COLO668 (cell line): ENCODE results near the gene IMPDH2.

ENCODE experiments used
- DNase-seq: peaks from one replicate; lab custom pipeline; 2025; ENCODE audit not compliant: unreplicated experiment; lab: John Stamatoyannopoulos, UW

The IMPDH2 gene

DNA sequence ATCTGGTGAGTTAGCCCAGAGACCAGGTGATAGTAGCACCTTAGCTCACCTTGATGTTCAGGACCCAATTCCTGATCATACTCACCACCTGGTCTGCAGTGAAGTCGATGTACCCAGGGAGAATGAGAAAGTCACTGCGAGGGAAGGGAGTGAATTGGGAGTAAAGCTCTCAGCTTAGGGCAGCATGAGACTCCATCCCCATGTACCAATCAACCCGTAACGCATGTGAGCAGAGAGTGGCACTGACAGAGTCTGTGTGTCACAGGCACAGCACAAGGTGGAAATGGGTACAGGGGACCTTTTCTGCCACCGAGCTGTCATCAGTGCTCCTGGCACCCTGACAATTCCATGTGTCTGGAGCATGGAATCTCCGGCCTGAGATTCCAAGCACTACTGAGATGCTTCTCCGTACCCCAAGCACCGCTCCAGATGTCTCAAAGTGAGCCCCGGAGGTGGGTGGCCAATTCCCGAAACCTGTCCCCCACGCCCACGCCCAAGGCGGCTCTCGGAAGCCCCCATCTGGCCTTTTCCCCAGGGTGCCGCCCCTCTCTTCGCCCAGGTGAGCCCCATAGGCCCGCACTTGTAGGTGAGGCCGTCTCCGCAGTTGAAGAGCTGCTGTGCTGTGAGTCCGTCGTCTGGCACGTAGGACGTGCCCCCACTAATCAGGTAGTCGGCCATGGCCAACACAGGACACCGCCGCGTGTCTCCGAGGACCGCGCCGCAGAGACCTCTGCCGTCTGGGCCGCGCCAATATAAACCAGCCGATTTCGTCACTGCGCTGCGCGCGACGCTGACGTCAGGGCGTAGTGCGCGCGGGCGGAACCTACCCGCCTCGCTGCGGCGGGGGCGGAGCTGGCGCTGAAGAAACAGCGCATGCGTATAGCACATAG is at the start of gene IMPDH2:
Gene IMPDH2, minus strand, starts transcription at position 726 of the 890 bp plus-strand sequence. Its CDS starts 48 bp downstream, at position 678.
- peak; percentile 91 for DNase-seq

DNA sequence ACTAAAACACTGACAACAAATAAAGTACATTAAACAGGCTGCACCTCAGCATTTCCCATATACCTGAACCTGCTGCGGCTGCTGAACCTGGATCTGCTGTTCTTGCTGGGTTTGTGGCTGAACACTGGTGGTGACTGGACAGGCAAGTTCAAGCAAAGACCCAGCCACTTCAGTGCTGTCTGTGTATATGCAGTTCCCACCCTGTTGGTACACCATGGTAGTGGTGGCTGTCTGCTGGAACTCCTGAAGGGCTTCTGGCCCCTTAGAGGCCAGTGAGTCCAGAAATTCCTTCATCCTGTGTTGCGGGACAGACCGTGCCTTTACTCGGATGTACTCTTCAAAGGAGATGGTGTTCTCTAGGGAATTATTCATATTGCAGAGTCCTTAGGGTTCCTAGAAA is 47.4 kb upstream of the IMPDH2 start:
- DNase-seq: no peak

DNA sequence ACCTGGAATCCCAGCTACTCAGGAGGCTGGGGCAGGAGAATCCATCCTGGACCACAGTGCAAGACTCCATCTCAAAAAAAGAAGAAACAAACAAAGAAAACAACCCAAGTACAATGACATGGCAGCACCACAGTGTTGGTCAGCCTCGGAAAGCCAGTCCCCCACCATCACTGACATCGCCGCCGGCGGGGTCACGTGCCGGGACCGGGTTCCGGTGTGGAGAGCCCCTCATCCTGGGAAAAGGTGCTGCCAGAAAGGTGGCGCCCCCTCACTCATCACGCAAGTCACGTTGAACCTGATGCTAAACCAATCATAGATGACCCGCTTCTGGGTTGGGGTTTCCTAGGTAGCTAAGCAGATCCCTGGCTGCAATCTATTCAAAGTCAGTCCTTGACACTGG is 46.9 kb upstream of the IMPDH2 start:
- DNase-seq: no peak

DNA sequence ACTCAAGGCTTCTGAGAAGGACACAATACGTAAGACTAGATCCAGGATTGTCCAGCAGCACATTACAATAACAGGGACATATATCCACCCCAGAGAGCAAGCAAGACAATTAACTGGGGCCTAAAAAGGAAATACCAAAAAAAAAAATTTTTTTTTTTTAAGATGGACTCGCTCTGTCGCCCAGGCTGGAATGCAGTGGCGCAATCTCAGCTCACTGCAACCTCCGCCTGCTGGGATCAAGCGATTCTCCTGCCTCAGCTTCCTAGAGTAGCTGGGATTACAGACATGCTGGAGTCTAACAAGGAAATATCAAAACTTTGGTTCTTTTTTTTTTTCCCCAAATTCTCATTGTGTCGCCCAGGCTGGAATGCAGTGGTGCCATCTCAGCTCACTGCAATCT is 28.8 kb upstream of the IMPDH2 start:
- DNase-seq: no peak

DNA sequence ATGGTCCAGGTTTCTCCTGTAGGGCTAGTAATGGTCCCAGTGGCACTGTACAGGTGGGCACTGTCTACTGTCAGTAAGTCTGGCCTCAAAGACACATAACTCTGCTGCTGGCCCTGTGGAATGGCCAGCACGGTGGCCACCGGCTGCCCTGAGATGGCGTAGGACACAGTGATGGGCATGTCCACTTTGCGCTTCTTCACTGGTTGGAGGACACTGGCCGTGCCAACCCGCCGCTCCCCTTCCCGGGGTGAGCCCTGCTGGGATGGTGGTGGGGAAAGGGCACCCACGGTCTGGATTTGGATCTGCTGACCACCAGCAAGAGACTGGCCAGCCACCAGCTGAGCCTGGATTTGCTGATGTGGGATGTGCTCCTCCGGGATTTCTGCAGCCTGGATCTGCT is 28.1 kb upstream of the IMPDH2 start:
- no peak for DNase-seq

DNA sequence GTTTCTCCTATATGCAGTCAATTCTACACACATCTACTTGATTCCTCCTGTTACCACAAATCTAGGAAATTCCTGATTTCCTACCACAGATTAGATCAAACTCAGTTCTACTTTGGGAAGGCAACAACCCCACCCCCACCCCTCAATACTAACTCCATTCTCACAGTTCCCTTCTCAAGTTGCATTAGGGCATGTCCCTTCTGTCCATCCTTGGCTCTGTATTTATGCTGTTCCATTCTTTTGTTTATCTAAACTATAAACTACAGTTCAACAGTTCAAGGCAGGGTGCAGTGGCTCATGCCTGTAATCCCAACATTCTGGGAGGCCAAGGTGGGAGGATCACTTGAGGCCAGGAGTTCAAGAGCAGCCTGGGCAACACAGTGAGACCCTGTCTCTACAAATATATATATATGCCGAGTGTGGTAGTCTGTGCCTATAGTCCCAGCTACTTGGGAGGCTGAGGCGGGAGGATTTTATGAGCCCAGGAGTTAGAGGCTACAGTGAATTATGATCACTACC is 25.2 kb upstream of the IMPDH2 start:
- no peak for DNase-seq

DNA sequence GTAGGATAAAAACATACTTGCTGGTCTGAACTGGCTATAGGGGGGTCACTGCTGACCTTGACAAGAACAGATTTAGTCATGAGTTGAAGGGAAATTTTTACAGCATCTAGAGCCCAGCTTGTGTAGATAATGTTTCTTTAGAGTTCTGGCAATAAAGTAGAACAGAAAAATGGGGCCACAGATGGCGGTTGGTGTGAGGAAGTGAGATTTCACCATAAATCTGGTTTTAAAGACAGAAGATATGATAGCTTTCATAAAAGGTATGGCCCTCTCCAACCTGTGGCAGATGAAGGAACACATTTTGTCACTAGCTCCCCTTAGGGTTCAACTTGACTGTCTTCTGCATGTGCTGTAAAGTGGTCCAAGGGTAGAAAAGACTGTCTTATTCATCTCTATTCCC is 24.3 kb upstream of the IMPDH2 start:
- no peak for DNase-seq

DNA sequence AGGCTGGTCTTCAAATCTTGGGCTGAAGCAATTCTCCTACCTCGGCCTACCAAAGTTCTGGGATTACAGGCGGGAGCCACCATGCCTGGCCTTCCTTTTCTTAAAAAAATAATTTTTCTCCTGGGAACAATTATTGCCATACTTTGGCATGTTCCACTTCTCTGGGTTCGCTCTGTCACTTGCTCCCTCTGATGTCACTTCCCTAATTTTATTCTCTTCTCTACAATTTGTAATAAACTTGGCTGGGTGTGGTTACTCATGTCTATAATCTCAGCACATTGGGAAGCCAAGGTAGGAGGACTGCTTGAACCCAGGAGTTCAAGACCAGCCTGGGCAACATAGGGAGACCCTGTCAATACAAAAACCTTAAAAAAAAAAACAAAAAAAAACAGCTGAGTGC is 6.1 kb upstream of the IMPDH2 start:
- no peak for DNase-seq

DNA sequence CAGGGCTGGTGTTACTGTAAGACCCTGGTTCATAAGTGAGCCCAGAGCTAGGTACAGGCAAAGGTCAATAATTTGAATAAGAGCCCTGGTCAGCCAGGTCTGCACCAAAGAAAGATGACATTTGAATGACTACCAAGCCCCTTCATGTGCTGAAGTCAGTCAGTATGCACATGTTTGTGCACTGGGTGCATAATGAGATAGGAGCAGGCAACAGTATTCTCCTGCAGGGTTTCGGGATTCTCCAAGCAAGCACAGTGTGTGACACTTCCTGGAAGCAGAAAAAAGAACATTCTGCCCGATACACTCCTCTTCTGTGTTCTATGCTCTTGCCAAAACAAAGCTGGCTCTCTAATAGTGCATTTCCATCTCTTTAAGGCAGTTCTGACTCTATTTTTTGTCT is 5.5 kb upstream of the IMPDH2 start:
- no peak for DNase-seq

DNA sequence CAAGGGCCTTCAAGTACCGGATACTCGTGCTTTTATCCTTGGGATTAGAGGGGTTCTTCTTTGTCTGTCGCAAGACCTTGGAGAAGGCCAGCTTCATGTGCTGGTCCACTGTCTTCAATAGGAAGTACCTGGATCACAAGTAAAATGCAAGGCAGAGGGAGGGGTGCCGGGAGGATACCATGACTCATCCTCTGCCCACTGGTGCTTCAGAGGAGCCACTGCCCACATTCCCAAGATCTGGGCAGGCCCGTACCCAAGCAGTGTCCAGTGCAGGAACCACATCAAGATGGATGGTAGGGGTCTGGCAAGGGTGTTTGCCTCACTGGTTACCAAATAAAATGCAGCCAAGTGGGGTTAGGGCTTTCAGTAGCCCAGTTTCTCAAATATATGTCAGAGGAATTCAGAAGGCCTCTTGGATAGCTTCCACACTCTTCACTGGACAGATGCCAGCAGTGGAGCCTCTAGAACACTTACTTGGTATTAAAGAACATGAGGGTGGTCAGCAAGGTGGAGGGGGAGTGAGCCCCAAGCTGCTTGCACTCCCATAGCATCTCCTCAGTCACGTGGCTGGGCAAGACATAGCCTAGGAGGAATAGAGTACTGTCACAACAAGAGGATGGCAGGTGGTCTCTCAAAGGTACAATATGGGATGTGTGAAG is 3.6 kb upstream of the IMPDH2 start:
- no peak for DNase-seq

DNA sequence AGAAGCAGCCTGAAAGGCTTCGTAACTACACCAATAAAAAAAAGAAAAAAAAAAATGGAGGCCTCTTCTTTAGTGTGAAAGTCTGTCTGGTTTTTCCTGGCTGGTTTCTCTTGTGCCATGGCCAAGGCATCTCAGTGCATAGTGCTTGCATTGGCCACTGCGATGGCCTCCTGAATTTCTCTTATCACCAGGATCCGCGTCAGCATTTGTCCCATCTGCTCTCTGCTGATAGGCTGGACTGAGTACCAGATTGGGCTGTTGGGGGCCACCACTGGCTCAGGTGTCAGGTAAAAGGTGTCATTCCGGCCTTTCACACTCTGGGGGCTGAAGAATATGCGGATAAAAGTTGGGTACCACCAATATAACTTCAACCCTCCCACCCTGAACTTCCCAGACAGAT is 1.1 kb upstream of the IMPDH2 start:
- no peak for DNase-seq

DNA sequence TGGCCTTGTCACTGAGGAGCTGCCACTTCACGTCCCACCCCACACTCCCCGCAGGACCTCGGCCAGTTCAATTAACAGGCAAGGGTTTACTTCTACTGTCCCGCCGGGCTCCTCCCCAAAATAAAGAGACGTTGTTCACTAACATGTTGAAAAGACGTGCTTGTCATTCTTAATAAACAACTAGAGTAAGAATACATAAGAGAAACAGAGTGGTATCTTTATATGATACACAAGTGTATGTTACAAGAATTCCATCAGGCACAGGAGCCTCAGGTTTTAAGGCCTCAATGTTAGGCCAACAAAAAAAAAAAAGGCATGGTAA is 326 bp upstream of the IMPDH2 start:
- no peak for DNase-seq

DNA sequence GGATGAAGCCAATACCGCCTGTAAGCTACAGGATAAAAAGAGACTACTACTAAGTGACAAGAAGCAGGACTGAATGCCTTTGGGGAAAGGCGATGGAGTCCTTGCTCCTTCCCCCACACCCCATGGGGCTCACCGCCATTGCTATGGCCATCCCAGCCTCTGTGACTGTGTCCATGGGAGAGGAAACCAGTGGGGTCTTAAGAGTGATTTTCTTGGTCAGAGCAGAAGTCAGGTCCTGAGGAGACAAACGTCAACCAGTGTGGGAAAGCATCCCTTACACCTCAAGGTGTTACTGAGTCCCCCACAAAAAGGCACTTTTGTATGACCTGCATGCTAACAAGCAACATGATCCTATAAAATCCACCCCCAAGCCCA is 913 bp downstream of the IMPDH2 start:
- DNase-seq: no peak

DNA sequence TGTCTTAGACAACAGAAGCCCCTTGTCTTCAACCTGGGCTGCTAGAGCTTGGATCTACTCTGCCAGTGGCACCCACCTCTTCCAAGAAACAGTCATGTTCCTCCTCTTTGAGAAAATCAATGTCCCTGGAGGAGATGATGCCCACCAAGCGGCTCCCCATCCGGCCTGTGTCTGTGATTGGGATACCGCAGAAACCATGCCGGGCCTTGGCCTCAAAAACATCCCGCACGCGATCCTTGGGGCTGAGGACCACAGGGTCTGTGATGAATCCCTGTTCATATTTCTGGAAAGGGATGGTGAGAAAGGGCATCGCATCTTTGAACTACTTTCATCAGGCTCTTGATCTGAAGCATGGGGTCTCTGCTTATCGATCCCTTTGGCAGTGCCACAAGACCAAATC is 1.6 kb downstream of the IMPDH2 start:
- DNase-seq: no peak

DNA sequence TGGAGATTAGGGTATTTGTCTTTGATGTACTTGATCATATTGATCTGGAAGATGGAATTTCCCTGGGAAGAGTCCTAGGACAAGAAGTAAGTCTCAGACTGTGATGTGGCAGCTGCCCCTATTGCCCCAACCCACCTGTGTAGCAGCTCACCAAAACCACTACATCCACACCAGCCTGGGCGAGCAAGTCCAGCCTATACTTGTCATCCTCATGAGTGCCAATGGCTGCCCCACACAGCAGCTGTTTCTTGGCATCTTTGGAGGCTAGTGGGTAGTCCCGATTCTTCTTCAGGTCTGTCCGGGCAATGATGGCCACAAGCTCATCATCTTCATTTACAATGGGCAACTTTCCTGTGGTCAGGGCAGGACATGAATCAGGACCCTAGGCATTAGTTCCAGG is 2.7 kb downstream of the IMPDH2 start:
- no peak for DNase-seq

DNA sequence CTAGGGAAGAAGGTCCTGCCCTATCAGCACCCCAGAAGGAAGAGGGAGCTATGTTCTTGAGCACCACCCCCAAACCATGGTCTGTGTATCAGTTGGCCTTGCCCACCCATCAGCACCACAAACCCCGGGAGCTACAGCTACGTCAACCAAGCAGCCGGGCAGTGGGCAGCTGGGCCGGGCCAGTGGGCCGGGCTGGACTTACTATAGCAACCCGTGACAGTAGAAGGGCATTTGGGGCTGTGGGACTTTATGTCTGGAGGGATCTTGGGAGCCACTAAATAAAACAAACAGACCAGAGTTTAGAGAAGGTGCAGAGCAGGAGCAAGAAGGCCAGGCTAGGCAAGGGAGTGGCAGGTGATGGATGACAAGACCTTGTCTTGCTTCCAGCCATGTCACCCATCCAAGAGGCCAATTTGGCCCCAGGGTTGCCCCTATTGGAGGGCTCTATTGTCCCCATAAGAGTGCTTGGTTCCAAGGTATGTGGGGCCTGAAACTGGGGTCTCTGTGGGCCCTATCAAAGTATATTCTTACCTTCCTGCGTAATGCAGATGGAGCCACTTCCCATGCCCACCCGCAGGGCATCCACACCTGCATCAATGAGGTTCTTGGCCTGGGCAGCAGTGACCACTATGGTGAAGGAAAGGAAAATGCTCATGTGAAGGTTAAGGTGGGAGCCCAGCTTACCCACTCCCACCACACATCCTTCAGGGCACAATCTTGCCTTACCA is 3.2 kb downstream of the IMPDH2 start:
- DNase-seq: no peak

DNA sequence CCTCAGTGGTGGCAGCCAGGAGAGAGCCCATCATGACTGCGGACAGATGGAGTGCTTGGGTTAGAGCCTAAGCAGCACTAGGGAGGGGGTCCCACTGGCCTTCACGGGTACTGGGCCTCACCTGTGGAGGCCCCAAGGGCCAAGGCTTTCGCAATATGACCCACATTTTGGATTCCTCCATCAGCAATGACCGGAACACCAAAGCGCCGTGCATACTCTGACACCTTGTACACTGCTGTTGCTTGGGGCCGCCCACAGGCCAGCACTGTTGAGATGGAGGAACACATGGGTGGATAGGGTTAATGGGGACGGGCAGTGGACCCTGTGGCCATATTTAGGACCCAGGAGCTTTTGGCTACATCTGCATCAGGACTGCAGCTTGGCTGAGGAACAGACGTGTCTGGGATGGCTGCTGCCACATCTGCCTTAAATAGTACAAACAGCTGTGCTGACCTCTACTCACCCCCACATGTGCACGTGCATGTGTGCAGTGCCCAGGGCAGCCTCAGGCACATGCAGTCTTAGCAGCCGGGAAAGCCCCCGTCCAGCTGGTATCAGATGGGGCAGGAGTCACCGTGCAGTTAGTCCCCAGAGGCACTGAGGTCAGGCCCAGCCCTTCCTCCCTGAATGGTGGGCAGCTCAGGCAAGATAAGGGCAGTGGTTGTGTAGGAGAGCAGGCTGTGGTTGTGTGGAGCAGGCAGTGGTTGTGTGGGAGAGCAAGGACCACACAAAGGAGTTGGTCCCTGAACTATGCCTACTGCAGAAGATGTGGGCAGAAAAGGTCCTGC is 4.0 kb downstream of the IMPDH2 start:
- no peak for DNase-seq

DNA sequence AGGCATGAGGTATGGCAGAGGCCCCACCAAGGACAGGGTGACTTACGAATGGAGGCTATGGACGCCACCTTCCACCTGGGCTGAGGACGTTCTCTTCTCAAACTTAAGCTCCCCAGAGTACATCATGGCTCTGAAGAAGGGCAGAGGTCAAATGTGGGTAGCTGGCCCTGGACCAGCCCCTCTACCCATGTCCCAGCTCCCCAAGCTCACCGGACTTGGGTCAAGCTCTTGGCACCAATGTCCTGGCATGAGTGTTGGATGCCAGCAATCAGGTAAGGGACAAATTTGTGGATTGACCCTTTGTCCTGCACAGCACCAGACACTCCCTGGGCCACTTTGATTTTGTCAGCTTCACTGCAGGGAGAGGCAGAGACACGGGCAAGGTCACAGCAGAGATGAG is 4.7 kb downstream of the IMPDH2 start:
- no peak for DNase-seq

DNA sequence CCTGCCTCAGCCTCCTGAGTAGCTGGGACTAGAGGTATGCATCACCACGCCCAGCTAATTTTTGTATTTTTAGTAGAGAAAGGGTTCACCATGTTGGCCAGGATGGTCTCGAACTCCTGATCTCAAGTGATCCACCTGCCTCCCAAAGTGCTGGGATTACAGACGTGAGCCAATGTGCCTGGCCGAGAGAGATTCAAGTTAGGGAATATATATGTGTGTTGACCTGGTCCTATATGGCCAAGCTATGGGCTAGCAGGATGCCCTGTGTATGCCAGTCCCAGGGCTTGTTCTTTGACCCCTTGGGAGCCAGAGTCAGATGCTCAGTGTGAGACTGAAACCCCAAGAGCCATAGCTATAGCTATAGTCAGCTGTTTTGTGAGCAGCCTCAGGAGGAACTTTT is 5.4 kb downstream of the IMPDH2 start:
- DNase-seq: no peak

DNA sequence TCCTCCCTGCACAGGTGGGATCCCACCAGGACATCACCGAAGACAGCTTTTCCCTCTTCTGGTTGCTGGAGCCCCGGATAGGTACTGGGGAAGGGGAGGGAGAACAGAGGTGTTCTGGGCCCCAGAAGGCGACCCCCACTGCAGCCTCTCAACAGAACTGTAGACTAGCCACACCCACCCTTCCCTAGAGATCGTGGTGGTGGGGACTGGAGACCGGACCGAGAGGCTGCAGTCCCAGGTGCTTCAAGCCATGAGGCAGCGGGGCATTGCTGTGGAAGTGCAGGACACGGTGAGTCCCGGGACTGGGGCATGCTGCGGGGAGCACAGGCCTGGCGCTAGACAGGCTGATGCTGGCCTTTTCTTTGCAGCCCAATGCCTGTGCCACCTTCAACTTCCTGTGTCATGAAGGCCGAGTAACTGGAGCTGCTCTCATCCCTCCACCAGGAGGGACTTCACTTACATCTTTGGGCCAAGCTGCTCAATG is 6.5 kb downstream of the IMPDH2 start:
- DNase-seq: peak; percentile 11
